Right lobe of liver (tissue), 4 donors: ENCODE measurements around the gene ALPP.
"Not testable (repeated sequence)": the region's sequence is repeated elsewhere in the genome, so short reads cannot be mapped to it uniquely, and the experiment has no call there.

Experiments
- POLR2A ChIP-seq: fragments of 450-650 bp; IDR thresholded peaks from one replicate; pipeline ENCODE4 v1.6.1; 2017; ENCODE audit warnings: antibody characterized with exemption, mild to moderate bottlenecking
- TF ChIP-seq, protein P1 (sequence below), 4 donors: fragments of 200-600 bp in 3 of 4; fragments of 450-650 bp in 1 of 4; IDR thresholded peaks; one replicate each; pipeline versions ENCODE4 v1.5.1 to v1.8.0; 2016 to 2022; ENCODE audit warnings: antibody characterized with exemption in 4 of 4, mild to moderate bottlenecking in 2 of 4
- donor health status: DM: no; HTN: no; CAD: no.
- donor health status: DM: no; HTN: no; CAD: no.
- donor health status: DM: no; HTN: yes; CAD: no.

- TF ChIP-seq, protein P1, sequence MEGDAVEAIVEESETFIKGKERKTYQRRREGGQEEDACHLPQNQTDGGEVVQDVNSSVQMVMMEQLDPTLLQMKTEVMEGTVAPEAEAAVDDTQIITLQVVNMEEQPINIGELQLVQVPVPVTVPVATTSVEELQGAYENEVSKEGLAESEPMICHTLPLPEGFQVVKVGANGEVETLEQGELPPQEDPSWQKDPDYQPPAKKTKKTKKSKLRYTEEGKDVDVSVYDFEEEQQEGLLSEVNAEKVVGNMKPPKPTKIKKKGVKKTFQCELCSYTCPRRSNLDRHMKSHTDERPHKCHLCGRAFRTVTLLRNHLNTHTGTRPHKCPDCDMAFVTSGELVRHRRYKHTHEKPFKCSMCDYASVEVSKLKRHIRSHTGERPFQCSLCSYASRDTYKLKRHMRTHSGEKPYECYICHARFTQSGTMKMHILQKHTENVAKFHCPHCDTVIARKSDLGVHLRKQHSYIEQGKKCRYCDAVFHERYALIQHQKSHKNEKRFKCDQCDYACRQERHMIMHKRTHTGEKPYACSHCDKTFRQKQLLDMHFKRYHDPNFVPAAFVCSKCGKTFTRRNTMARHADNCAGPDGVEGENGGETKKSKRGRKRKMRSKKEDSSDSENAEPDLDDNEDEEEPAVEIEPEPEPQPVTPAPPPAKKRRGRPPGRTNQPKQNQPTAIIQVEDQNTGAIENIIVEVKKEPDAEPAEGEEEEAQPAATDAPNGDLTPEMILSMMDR (IDR thresholded peaks at IDR 0.05), result not testable (repeated sequence)
- not testable (repeated sequence) for TF ChIP-seq POLR2A
Measured at GRCh38 chr2:232422996-232423395, 44.4 kb downstream of the ALPP start.
